ENCODE data around the gene PYCR2. TPM values are rescaled to one million over a fixed set of nuclear protein-coding genes. Genes with fewer than 3 reads are reported as not detected.

Gene PYCR2
- total and polyA plus RNA-seq, 2 of the 8 experiments (the other 6 are each of a cell fraction or from before 2014, with no cell fraction given): 79.3 to 84.6 TPM

GRCh38 chr1:225949041-225949440 is 25.0 kb upstream of the PYCR2 start:
- no peak overlapping the region for H2BK120ac ChIP-seq (replicated peaks; ENCODE audit: low read depth, low read length)
- no peak overlapping the region for H3K14ac ChIP-seq (ENCODE audit: insufficient read length)
- TF ChIP-seq JUN (IDR thresholded peaks at IDR 0.05; ENCODE audit: low read depth, low read length) (no peak), SAP30 (IDR thresholded peaks at IDR 0.05; ENCODE audit: insufficient read depth, insufficient replicate concordance, low read length) (no peak), EP300 (IDR thresholded peaks at IDR 0.05; ENCODE audit: borderline replicate concordance in 1 of 2, low read depth in 2 of 2, low read length in 2 of 2) (no peak), EGR1 (IDR thresholded peaks at IDR 0.05; ENCODE audit: borderline replicate concordance, low read depth, low read length) (no peak), CBX5 (IDR thresholded peaks at IDR 0.05; ENCODE audit: low read depth, low read length) (no peak), POU5F1 (IDR thresholded peaks at IDR 0.05; ENCODE audit: low read depth, low read length) (no peak), ZNF274 (IDR thresholded peaks at IDR 0.05; ENCODE audit: borderline replicate concordance, extremely low read depth, low read length) (no peak), SP4 (IDR thresholded peaks at IDR 0.05; ENCODE audit: low read length) (no peak), POLR2AphosphoS5 (IDR thresholded peaks at IDR 0.05; ENCODE audit: low read depth, low read length) (no peak), JUND (IDR thresholded peaks at IDR 0.05; ENCODE audit: low read length) (no peak), SP1 (IDR thresholded peaks at IDR 0.05; ENCODE audit: low read depth, low read length) (no peak), GTF2F1 (IDR thresholded peaks at IDR 0.05; ENCODE audit: borderline replicate concordance, low read depth, low read length) (no peak)
- H4K91ac ChIP-seq (replicated peaks; ENCODE audit: insufficient read length, low read length): no peak overlapping the region
- no peaks in the 10 kb centered on the region for H4K20me1 ChIP-seq (replicated peaks in 1 of 2; ENCODE audit: control insufficient read depth in 1 of 2, insufficient read depth in 2 of 2, low read length in 2 of 2)
- H3K27me3 ChIP-seq (replicated peaks in 1 of 4; ENCODE audit: control insufficient read depth in 3 of 4, extremely low read depth in 1 of 4, insufficient read depth in 3 of 4, low read length in 3 of 4): peaks cover 0 to 6% (median 5%) of the 10 kb centered on the region in 4 experiments; a peak in 3 of 7 replicates
- H3K18ac ChIP-seq (ENCODE audit: extremely low read depth, low read length): no peak overlapping the region
- H2BK20ac ChIP-seq (ENCODE audit: low read length): no peak overlapping the region
- H3K9me3 ChIP-seq (ENCODE audit: insufficient read depth in 2 of 2, low read depth in 1 of 2, low read length in 1 of 2): no peaks in the 10 kb centered on the region
- no peak overlapping the region for H3K56ac ChIP-seq (replicated peaks; ENCODE audit: insufficient read length, low read depth, low read length)
- H2AFZ ChIP-seq (ENCODE audit: low read length): no peak overlapping the region
- FAIRE-seq (no peak), DNase-seq (ENCODE audit: low read depth in 1 of 2, low spot score in 2 of 2) (no peak)
- H3K27ac ChIP-seq (ENCODE audit: low read depth, low read length): no peak overlapping the region
- H3K4ac ChIP-seq (replicated peaks; ENCODE audit: insufficient read length, low read depth, low read length): no peak overlapping the region
- no peaks in the 10 kb centered on the region for H3K79me2 ChIP-seq (ENCODE audit: control insufficient read depth in 1 of 2, insufficient read depth in 2 of 2, low read length in 2 of 2)
- CTCF ChIA-PET (ENCODE audit: partially characterized antibody): interaction anchor here (0.5 to 1.7 kb wide), 8 partner anchors 9 to 1851 kb away, joined by 3 to 7 read pairs (median 4); no protein-coding TSS in a partner anchor
- H3K79me1 ChIP-seq (ENCODE audit: low read depth, low read length): no peaks in the 10 kb centered on the region
- H2BK5ac ChIP-seq (ENCODE audit: low read depth, low read length): no peak overlapping the region
- no peak overlapping the region for H3K23ac ChIP-seq (ENCODE audit: insufficient read length)
- 72% methylated on average over 6 of the region's 6 CpGs; no CpG with 5 or more reads in 1 of the 2 experiments for WGBS, 2 experiments (ENCODE audit: extremely low coverage in 1 of 2, insufficient coverage in 1 of 2, insufficient read length in 1 of 2, insufficient replicate concordance in 2 of 2, low coverage in 1 of 2, low lambda C conversion rate in 2 of 2, missing lambda C conversion rate in 1 of 2)
- H4K8ac ChIP-seq (ENCODE audit: extremely low read depth, insufficient read depth, low read length): no peak overlapping the region
- no peaks in the 10 kb centered on the region for H3K23me2 ChIP-seq (ENCODE audit: low read depth, low read length)
- POLR2A ChIA-PET (ENCODE audit: partially characterized antibody): interaction anchor here (0.9 kb wide), 2 partner anchors 26 to 50 kb away, joined by 3 read pairs; partner anchors contain the start of gene SDE2
- H3K9ac ChIP-seq (replicated peaks in 1 of 4; ENCODE audit: extremely low read depth in 1 of 4, low read depth in 3 of 4, low read length in 3 of 4): no peak overlapping the region
- no peak overlapping the region for H4K5ac ChIP-seq (ENCODE audit: insufficient read length, low read depth, low read length)
- no peak overlapping the region for H3K4me2 ChIP-seq (ENCODE audit: insufficient read depth in 1 of 2, low read depth in 2 of 2, low read length in 2 of 2)
- no peak overlapping the region for H2AK5ac ChIP-seq (ENCODE audit: low read depth, low read length)
- H3K4me1 ChIP-seq (replicated peaks in 1 of 4; ENCODE audit: control insufficient read depth in 3 of 4, insufficient read depth in 4 of 4, low read length in 3 of 4): peaks cover 7 to 18% (median 12%) of the 10 kb centered on the region in 4 experiments
- H3K4me3 ChIP-seq (ENCODE audit: extremely low read depth in 1 of 4, insufficient read depth in 2 of 4, low read depth in 3 of 4, low read length in 4 of 4): no peak overlapping the region
- H3K36me3 ChIP-seq (ENCODE audit: control insufficient read depth in 2 of 4, insufficient read depth in 4 of 4, low read length in 3 of 4): no peaks in the 10 kb centered on the region
- H2BK15ac ChIP-seq (ENCODE audit: low read length): no peak overlapping the region
- 0 out of 2 replicates have a peak overlapping the region, but pooled peaks have one; percentile 33 for H2BK12ac ChIP-seq (ENCODE audit: low read depth, low read length)
